SK-N-SH (cell line): ENCODE measurements around the gene EEF1E1. TPM values are rescaled to one million over a fixed set of nuclear protein-coding genes. Genes with fewer than 3 reads are reported as not detected.
"Not testable (repeated sequence)": the region's sequence is repeated elsewhere in the genome, so short reads cannot be mapped to it uniquely, and the experiment has no call there.

Experiments used
- CTCF ChIA-PET: fragments of 300-600, 350-600 bp; formaldehyde crosslinking; extraction: SDS; loops from one replicate; lab custom pipeline; 2021; lab: Yijun Ruan, JAX
- POLR2A ChIA-PET: fragments of 350-600 bp; sonication (Branson Sonifier 250); formaldehyde crosslinking; extraction: SDS; loops from one replicate; lab custom pipeline; 2020; ENCODE audit warnings: antibody characterized with exemption, inconsistent platforms; lab: Yijun Ruan, JAX
- DNase-seq: peaks from one replicate; pipeline ENCODE4 v3.0.0; 2012
- H2AFZ ChIP-seq: fragments of 200-600 bp; sonication (generic); 2 replicates; pipeline ENCODE4 v1.8.1; 2016; ENCODE audit warnings: antibody characterized with exemption, mild to moderate bottlenecking, low read depth
- H3F3A ChIP-seq: fragments of 200-600 bp; sonication (generic); replicated peaks from 2 replicates; pipeline ENCODE3; 2016; ENCODE audit warnings: antibody characterized with exemption, mild to moderate bottlenecking; ENCODE audit not compliant: insufficient read depth
- H3K27ac ChIP-seq, 2 experiments: fragments of 200-500 bp in 1 of 2; fragments of 200-600 bp in 1 of 2; sonication (Bioruptor generic) in 1 of 2; sonication (generic), shearing (Covaris generic) in 1 of 2; 2 replicates each; pipeline versions ENCODE4 v1.5.1 to v1.6.1; 2014 to 2016; ENCODE audit warnings: low read depth in 2 of 2, inconsistent platforms in 1 of 2, low read length in 1 of 2, mild to moderate bottlenecking in 1 of 2, mixed read lengths in 1 of 2
- H3K27me3 ChIP-seq: fragments of 200-600 bp; sonication (generic), shearing (Covaris generic); 2 replicates; pipeline ENCODE4 v1.6.1; 2016; ENCODE audit warnings: mixed run types; ENCODE audit not compliant: insufficient read depth
- H3K36me3 ChIP-seq, 2 experiments: fragments of 200-500 bp in 1 of 2; fragments of 200-600 bp in 1 of 2; sonication (Bioruptor generic) in 1 of 2; sonication (generic) in 1 of 2; replicated peaks in 1 of 2; 2 replicates each; pipeline versions ENCODE3 to v1.5.1; 2014 to 2016; ENCODE audit warnings: low read length in 1 of 2, mild to moderate bottlenecking in 1 of 2; ENCODE audit not compliant: insufficient read depth in 2 of 2, control insufficient read depth in 1 of 2
- H3K4me1 ChIP-seq, 2 experiments: fragments of 200-500 bp in 1 of 2; fragments of 200-600 bp in 1 of 2; sonication (Bioruptor generic) in 1 of 2; sonication (generic), shearing (Covaris generic) in 1 of 2; 2 replicates each; pipeline versions ENCODE4 v1.5.1 to v1.6.1; 2014 to 2016; ENCODE audit warnings: low read depth in 1 of 2, low read length in 1 of 2, mixed run types in 1 of 2; ENCODE audit not compliant: insufficient read depth in 2 of 2, control insufficient read depth in 1 of 2
- H3K4me2 ChIP-seq: fragments of 200-600 bp; sonication (generic), shearing (Covaris generic); 2 replicates; pipeline ENCODE4 v1.6.1; 2017; ENCODE audit warnings: mixed run types
- H3K4me3 ChIP-seq, 2 experiments: fragments of 200-500 bp in 1 of 2; fragments of 200-600 bp in 1 of 2; sonication (Bioruptor generic) in 1 of 2; sonication (generic), shearing (Covaris generic) in 1 of 2; 2 replicates each; pipeline versions ENCODE4 v1.5.1 to v1.8.1; 2014 to 2016; ENCODE audit warnings: low read depth in 2 of 2, inconsistent platforms in 1 of 2, low read length in 1 of 2, mild to moderate bottlenecking in 1 of 2, mixed read lengths in 1 of 2, moderate library complexity in 1 of 2
- H3K79me2 ChIP-seq: fragments of 200-600 bp; sonication (generic); 2 replicates; pipeline ENCODE4 v1.8.1; 2017; ENCODE audit warnings: mild to moderate bottlenecking; ENCODE audit not compliant: insufficient read depth
- H3K9ac ChIP-seq: fragments of 200-600 bp; sonication (generic); 2 replicates; pipeline ENCODE4 v1.6.1; 2017; ENCODE audit warnings: mixed run types
- H3K9me2 ChIP-seq: fragments of 200-600 bp; sonication (generic); 2 replicates; pipeline ENCODE4 v1.6.1; 2017; ENCODE audit warnings: mixed run types
- H3K9me3 ChIP-seq: fragments of 200-600 bp; sonication (generic); 2 replicates; pipeline ENCODE4 v1.6.1; 2017; ENCODE audit warnings: mixed run types, mild to moderate bottlenecking, moderate library complexity
- H4K20me1 ChIP-seq: fragments of 200-600 bp; sonication (generic); 2 replicates; pipeline ENCODE4 v1.6.1; 2017; ENCODE audit warnings: mild to moderate bottlenecking, mixed run types; ENCODE audit not compliant: insufficient read depth
- CHD2 ChIP-seq: fragments of 150-350 bp; IDR thresholded peaks from 2 replicates; pipeline ENCODE4 v1.6.1; 2018; ENCODE audit warnings: low read length; ENCODE audit not compliant: partially characterized antibody
- ELF1 ChIP-seq: IDR thresholded peaks from 2 replicates; pipeline ENCODE4 v1.4.0; 2012
- FOSL2 ChIP-seq: IDR thresholded peaks from 2 replicates; pipeline ENCODE4 v1.4.0; 2012; ENCODE audit warnings: low read depth, mild to moderate bottlenecking, moderate library complexity, borderline replicate concordance
- GATA2 ChIP-seq: sonication (generic); formaldehyde crosslinking; IDR thresholded peaks from 2 replicates; pipeline ENCODE4 v1.5.0; 2020; ENCODE audit warnings: mild to moderate bottlenecking, missing genetic modification reagents
- MAX ChIP-seq: IDR thresholded peaks from 2 replicates; pipeline ENCODE4 v1.4.0; 2012; ENCODE audit warnings: low read depth
- MEF2A ChIP-seq: IDR thresholded peaks from 2 replicates; pipeline ENCODE4 v1.4.0; 2012; ENCODE audit warnings: low read depth, borderline replicate concordance
- MXI1 ChIP-seq: IDR thresholded peaks from 2 replicates; pipeline ENCODE4 v1.6.1; 2012; ENCODE audit warnings: mild to moderate bottlenecking, low read depth, low read length, improper control_type of control experiment
- RCOR1 ChIP-seq: fragments of 150-350 bp; IDR thresholded peaks from 2 replicates; pipeline ENCODE4 v1.6.1; 2017; ENCODE audit warnings: antibody characterized with exemption, low read length
- TCF12 ChIP-seq: IDR thresholded peaks from 2 replicates; pipeline ENCODE4 v1.4.0; 2012
- TEAD4 ChIP-seq: IDR thresholded peaks from 2 replicates; pipeline ENCODE4 v1.4.0; 2012; ENCODE audit warnings: mild to moderate bottlenecking, borderline replicate concordance; ENCODE audit not compliant: insufficient read depth
- USF2 ChIP-seq: fragments of 150-350 bp; IDR thresholded peaks from 2 replicates; pipeline ENCODE4 v1.6.1; 2017; ENCODE audit warnings: antibody characterized with exemption, low read length, low read depth, borderline replicate concordance
- YY1 ChIP-seq: IDR thresholded peaks from 2 replicates; pipeline ENCODE4 v1.4.0; 2012; ENCODE audit warnings: low read depth, mild to moderate bottlenecking
- WGBS: methylation state at CpG from one replicate; pipeline ENCODE4 v1.1.6; 2017; ENCODE audit warnings: low lambda C conversion rate; 5-methylcytosine and 5-hydroxymethylcytosine counted together
- polyA plus RNA-seq, 3 experiments: library from polyadenylated mRNA; depleted of rRNA; stranded (reverse); fragments of >200 nt; gene quantifications; 2 replicates each; pipeline ENCODE4 v1.2.3, GENCODE V29; 2012
- TF ChIP-seq, protein P1 (sequence below): IDR thresholded peaks from 2 replicates; pipeline ENCODE4; 2012
- TF ChIP-seq, protein P2 (sequence below): fragments of 200-600 bp; sonication (generic); IDR thresholded peaks from 2 replicates; pipeline ENCODE4 v1.6.1; 2017; ENCODE audit warnings: antibody characterized with exemption, mild to moderate bottlenecking, moderate library complexity
- TF ChIP-seq, protein P3 (sequence below): fragments of 150-350 bp; IDR thresholded peaks from 2 replicates; pipeline ENCODE4 v1.6.1; 2016; ENCODE audit warnings: mild to moderate bottlenecking, low read depth, low read length

Gene EEF1E1
- polyA plus RNA-seq, 1 of the 3 experiments (the other 2 are of a cell fraction), result 60.8 TPM

GRCh38 chr6:8043221-8043620 lies 59.1 kb downstream of the EEF1E1 start:
- Histone ChIP-seq H3K27me3 (no peaks in the 10 kb centered on the region), H3K9ac (no peak overlapping the region), H3K9me3 (no peaks in the 10 kb centered on the region), H2AFZ (no peak overlapping the region), H3K4me1 (no peaks in the 10 kb centered on the region), H3F3A (no peaks in the 10 kb centered on the region), H3K36me3 (peaks cover 14 to 20% of the 10 kb centered on the region in 2 experiments), H4K20me1 (no peaks in the 10 kb centered on the region), H3K4me2 (no peak overlapping the region), H3K27ac (no peak overlapping the region), H3K79me2 (no peaks in the 10 kb centered on the region), H3K9me2 (no peaks in the 10 kb centered on the region), H3K4me3 (no peak overlapping the region)
- ChIA-PET POLR2A (no interaction called here), CTCF (no interaction called here)
- DNase-seq, result no peak
- TF ChIP-seq RCOR1 (no peak), MAX (no peak), TCF12 (no peak), GATA2 (CRISPR knock-in tag) (no peak), ELF1 (no peak)
- TF ChIP-seq, protein P1, sequence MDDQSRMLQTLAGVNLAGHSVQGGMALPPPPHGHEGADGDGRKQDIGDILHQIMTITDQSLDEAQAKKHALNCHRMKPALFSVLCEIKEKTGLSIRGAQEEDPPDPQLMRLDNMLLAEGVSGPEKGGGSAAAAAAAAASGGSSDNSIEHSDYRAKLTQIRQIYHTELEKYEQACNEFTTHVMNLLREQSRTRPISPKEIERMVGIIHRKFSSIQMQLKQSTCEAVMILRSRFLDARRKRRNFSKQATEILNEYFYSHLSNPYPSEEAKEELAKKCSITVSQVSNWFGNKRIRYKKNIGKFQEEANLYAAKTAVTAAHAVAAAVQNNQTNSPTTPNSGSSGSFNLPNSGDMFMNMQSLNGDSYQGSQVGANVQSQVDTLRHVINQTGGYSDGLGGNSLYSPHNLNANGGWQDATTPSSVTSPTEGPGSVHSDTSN, result no peak
- 65% methylated on average over 3 of the region's 3 CpGs for WGBS

- no peak overlapping the region for H3K4me3 ChIP-seq
- H3K4me1 ChIP-seq, result no peaks in the 10 kb centered on the region
- 96% methylated on average over 9 of the region's 9 CpGs for WGBS
- POLR2A ChIA-PET, result no interaction called here
- no peaks in the 10 kb centered on the region for H3K9me3 ChIP-seq
- H3K4me2 ChIP-seq, result no peak overlapping the region
- H3K9ac ChIP-seq, result no peak overlapping the region
- no peak overlapping the region for H2AFZ ChIP-seq
- H3F3A ChIP-seq, result no peaks in the 10 kb centered on the region
- H3K79me2 ChIP-seq, result peaks cover 4% of the 10 kb centered on the region; the same call in 1 of the 2 replicates
- no peaks in the 10 kb centered on the region for H4K20me1 ChIP-seq
- no peaks in the 10 kb centered on the region for H3K27me3 ChIP-seq
- DNase-seq, result no peak
- TF ChIP-seq FOSL2, result no peak
- TF ChIP-seq, protein P2, sequence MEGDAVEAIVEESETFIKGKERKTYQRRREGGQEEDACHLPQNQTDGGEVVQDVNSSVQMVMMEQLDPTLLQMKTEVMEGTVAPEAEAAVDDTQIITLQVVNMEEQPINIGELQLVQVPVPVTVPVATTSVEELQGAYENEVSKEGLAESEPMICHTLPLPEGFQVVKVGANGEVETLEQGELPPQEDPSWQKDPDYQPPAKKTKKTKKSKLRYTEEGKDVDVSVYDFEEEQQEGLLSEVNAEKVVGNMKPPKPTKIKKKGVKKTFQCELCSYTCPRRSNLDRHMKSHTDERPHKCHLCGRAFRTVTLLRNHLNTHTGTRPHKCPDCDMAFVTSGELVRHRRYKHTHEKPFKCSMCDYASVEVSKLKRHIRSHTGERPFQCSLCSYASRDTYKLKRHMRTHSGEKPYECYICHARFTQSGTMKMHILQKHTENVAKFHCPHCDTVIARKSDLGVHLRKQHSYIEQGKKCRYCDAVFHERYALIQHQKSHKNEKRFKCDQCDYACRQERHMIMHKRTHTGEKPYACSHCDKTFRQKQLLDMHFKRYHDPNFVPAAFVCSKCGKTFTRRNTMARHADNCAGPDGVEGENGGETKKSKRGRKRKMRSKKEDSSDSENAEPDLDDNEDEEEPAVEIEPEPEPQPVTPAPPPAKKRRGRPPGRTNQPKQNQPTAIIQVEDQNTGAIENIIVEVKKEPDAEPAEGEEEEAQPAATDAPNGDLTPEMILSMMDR, result no peak
- no peak for TF ChIP-seq MEF2A
- TF ChIP-seq, protein P1, result no peak
- TF ChIP-seq TEAD4, result no peak
- TF ChIP-seq CHD2, result no peak
- TF ChIP-seq YY1, result no peak
- TF ChIP-seq MXI1, result no peak
- TF ChIP-seq USF2, result no peak
- TF ChIP-seq, protein P3, sequence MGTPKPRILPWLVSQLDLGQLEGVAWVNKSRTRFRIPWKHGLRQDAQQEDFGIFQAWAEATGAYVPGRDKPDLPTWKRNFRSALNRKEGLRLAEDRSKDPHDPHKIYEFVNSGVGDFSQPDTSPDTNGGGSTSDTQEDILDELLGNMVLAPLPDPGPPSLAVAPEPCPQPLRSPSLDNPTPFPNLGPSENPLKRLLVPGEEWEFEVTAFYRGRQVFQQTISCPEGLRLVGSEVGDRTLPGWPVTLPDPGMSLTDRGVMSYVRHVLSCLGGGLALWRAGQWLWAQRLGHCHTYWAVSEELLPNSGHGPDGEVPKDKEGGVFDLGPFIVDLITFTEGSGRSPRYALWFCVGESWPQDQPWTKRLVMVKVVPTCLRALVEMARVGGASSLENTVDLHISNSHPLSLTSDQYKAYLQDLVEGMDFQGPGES, result no peak
- peaks cover 14 to 24% of the 10 kb centered on the region in 2 experiments for H3K36me3 ChIP-seq
- CTCF ChIA-PET, result no interaction called here
- H3K27ac ChIP-seq, result no peak overlapping the region
- H3K9me2 ChIP-seq, result no peaks in the 10 kb centered on the region
These were observed 60.3 kb downstream of the EEF1E1 start for GRCh38 chr6:8041913-8042583.

GRCh38 chr6:8034107-8034506 lies 68.2 kb downstream of the EEF1E1 start:
- H2AFZ ChIP-seq, H3K9me2 ChIP-seq, H3K27ac ChIP-seq, H3K9me3 ChIP-seq, H3K4me2 ChIP-seq, CTCF ChIA-PET, DNase-seq, H3K4me1 ChIP-seq, H3F3A ChIP-seq, H3K9ac ChIP-seq, H3K27me3 ChIP-seq, H4K20me1 ChIP-seq, H3K4me3 ChIP-seq, POLR2A ChIA-PET: not testable (repeated sequence)
- 92% methylated on average over 3 of the region's 3 CpGs for WGBS
- H3K36me3 ChIP-seq, result peaks cover 4 to 21% of the 10 kb centered on the region in 2 experiments
- peaks cover 34% of the 10 kb centered on the region for H3K79me2 ChIP-seq
